HG03432 (cell line): ENCODE results near the gene GPR37L1.
"Not testable (repeated sequence)": the region's sequence is repeated elsewhere in the genome, so short reads cannot be mapped to it uniquely, and the experiment has no call there.

Experiments used
- ATAC-seq: cut with Tn5 transposase; IDR thresholded peaks from one replicate; pipeline ENCODE4 v1.9.1; 2021; ENCODE audit warnings: mild to moderate bottlenecking, moderate library complexity; ENCODE audit not compliant: unreplicated experiment

Gene GPR37L1

DNA sequence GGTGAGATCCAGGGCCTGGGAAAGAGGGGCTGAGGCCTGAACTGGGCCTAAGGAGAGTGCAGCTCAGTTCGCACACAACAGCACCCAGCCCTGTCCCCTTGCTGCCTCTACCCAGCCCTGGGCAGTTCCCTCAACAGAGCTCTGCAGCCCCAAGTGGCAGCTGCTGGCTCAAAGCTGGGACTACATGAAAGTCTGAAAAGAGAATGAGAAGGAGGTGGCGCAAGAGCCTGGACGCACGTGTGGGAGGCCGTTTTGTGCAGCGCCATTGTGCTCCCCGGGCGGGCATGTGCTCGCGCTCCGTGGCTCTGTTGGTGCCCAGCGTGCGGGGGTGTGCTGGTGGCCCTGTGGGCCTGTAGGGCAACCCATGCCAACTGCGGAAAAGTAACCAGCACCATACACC, 10.3 kb downstream of the GPR37L1 start:
- no peak for ATAC-seq

DNA sequence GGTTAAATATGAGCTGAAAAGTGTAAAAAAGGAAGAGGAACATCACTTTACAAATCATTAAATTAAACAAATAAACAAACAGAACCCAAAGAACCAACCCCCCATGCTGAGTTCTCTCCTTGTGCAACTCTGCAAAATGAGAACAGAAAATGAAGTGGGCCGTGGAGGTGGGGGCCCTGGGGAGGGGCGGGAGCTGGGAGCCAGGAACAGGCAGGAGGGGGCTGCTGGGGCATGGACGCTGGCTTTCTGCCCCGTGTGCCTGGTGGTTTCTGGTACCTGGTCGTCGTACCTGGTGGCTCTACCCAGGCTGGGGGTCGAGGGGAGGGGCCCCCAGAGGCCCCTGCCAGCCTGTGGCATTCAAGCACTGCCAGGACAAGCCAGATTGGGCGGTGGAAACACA, 10.8 kb downstream of the GPR37L1 start:
- ATAC-seq: no peak

DNA sequence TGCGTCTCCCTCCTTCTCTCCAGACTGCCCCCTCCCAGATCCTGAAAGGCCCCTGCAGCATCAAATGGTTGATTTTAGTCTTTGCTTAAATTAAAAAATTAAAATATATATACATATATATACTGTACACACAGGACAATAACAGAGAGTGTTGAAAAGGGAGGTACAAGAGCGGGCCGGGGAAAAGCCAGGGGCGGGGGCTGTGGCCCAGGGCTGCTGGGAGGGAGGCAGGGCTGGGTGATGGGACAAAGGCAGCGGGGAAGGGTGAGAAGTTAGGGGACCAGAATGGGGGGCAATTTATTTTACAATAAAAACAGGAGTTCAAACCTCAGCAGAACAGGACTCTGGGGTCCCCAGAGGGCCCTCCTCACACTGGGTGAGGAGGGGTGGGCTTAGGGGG, 11.3 kb downstream of the GPR37L1 start:
- no peak for ATAC-seq

DNA sequence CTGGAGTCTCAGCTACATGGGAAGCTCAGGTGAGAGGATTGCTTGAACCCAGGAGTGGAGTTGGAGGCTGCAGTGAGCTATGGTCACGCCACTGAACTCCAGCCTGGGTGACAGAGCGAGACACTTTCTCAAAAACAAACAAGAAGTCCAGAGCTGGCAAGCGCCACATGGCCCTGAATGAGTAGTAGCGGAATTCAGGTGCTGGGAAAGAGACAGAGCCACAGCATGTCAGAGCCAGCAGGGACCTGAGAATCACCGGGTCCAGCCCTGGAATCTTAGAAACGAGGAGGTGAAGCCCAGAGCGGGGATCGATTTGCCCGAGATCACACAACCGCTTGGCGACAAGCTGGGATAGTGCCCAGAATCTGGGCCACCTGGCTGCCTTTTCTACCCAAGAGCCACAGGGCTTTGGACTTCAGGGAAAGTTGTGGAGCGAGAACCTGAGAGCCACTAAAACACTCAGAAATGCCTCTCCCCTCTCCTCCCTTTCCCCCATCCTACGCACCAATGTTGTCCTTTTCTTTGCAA, 12.0 kb downstream of the GPR37L1 start:
- no peak for ATAC-seq

DNA sequence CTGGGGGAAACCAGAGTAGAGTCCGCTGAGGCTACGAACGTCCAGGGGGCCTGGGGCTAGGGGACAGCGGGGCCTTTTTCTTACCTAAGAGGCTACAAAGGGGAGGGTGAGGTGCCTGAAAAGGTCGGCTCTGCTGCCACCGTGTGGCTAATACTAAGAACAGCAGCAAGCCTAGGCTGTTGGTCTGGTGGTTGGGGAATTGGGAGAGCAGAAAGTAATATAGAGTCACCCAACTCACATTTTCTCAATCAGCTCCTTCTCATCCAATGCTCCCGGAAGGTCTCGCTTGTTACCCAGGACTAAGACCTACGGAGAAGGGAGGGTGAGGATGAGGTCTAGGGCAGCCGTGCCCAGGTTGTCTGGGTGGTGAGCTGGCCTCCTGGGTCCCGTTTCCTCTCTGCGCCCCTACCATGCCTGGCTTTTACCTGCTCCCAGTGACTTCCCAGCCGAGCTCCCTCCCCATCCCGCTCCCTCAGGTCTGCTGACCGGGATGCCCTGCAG, 12.6 kb downstream of the GPR37L1 start:
- ATAC-seq: no peak

DNA sequence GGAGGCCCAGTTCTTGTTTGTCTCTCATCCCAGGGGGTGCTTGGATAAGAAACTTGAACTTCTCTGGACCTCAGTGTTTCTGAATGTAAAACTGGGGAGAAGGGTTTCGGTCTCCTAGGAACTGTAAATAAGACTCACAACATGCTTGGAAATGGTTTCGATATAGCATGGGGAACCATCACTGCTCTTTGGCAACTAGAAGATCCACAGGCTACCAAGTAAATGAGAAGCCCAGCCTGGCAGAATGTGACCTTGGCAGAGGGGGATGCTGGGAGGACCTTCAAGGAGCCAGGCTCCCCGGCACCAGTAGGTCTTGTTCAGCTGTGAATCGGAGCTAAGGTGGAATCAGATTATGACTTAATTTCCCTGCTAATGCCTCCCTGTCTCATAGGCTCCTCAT, 18.1 kb downstream of the GPR37L1 start:
- ATAC-seq: no peak

DNA sequence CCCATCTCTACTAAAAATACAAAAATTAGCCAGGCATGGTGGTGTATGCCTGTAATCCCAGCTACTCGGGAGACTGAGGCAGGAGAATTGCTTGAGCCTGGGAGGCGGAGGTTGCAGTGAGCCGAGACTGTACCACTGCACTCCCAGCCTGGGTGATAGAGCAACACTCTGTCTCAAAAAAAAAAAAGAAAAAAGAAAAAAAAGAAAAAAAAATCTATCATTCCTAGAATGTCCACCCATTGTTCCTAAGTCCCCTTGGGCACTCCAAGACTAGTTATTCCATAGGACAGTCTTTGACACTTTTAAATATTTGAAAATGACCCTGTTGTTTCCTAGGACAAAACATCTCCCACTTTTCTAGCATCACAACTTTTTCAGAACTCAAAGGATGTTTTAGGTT, 18.8 kb downstream of the GPR37L1 start:
- not testable (repeated sequence) for ATAC-seq

DNA sequence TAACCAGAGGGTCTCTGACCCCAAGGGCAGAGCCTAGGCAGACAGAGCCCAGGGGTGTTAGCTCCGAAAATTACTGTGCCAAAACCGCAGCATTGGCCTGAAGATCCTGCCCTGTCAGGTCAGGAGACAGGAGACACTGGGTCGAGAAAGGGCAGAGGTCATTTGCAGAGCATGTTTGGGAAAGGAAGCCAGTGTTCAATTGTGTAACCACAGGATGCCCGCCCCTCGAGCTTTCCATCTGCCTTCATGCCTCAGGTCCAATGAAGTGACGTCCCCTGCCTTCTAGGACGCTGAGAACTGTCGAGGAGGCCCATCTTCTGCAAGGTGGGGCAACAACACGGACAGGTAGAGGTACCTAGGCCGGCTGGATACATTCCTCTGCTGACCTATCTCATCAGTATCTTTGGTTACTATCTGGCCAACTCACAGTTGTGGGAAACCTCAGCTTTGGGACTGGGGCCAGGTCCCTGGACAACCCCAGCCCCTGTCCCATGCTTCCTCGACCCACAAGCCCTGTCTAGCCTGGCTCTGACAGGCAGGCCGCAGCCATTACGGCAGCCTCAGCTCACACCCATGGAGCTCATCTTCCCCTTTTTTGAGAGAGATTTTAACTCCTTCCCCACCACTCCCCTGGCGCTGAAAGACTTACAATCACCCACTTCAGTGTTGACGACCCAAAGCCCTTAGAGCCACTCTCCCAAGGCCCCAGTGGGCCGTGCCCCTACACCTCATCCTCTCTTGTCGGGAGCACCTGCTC, 20.5 kb downstream of the GPR37L1 start:
- peak; percentile 23 for ATAC-seq

DNA sequence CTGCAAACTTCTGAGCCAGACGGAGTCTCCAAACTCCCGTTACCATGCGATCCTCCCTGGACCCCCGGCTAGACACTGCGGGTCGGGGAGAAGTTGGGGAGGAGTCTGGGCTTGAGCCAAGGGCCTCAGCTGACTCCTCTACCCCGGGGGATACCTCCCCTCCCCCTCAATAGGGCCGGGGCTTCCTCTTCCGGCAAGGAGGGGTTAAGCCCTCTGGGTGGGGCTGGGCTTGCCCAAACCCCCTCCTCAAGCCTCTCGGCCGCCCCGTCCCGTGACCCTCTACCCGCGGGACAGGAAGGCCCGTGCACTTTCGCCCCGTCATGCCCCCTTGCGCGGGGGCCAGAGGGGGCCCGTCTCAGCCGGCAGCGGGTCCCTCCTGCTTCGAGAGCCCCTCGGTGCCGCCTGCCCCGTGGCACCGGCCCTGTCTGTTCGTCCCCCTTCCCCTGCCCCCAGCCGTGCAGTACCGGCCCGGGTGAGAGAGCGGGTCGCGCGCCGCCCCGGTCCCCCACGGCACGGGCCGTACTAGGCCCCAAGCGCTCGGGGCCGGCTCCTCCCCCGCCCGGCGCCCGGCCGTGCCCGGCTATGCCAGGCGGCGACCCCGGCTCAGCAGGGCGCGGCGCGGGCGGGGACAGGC, 21.2 kb downstream of the GPR37L1 start:
- peak; percentile 53 for ATAC-seq

DNA sequence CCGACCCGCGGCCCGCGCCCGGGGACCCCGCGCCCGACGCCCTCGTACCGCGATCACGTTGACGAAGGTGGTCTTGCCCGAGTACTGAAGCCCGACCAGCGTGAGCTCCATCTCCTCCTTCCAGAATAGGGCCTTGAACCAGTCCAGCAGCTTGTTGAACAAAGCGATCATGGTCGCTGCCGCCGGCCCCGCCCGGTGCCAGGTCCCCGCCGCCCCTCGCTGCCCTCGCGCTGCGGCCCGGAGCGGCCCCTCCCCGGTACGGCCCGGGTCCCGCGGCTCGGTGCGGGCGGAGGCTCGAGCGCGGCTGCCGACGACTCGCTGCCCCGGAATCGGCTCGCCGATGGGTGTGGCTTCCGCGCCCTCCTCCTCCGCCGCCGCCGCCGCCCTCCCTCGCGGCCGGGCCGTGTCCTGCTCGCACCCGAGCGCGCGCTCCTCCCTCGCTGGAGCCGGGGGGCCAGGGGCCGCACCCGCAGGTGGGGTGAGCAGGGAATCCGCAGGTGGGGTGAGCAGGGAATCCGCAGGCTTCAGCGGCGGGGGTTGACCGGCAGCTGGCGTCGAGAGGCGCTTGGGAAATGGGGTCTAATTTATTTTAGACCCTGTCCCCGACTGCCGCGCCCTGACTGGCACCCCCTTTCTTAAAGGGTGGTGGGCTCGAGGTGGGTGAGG, 21.8 kb downstream of the GPR37L1 start, which contains the start of gene ARL8A:
Gene ARL8A (minus strand): TSS at position 336 of the 666 bp plus-strand sequence. CDS start 165 bp downstream, at position 171.
- ATAC-seq: peak; percentile 74

DNA sequence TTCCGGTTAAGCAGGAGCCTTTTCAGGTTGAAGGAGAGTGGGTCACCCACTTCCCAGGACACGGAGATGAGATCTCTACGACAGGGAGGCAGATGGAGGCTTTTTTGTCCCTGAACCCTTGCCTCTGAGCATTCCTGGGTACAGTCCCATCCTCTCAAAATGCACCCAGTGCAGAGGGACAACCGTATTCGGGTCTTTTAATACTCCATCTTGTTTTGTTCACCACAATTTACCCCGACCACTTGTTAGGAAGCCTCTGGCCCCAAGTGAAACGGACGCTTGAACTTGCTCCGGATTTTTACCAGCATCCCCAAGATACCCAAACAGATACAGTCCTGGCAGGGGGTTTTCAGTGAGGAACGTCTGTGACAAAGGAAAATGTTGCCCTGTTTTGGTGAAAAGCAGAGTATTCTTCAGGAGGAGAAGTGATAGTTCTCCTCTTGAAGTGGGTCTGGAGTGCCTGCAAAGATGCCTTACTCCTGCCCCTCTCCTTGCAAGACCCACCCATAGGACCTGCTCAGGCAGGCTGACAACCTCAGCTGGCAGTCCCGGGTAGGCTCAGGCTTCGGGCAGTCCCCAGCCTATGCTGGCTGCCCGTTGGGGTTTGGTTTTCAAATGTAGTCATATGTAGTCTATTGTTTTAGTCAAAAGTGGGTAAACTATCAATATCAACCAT, 22.5 kb downstream of the GPR37L1 start:
- peak; percentile 1 for ATAC-seq

DNA sequence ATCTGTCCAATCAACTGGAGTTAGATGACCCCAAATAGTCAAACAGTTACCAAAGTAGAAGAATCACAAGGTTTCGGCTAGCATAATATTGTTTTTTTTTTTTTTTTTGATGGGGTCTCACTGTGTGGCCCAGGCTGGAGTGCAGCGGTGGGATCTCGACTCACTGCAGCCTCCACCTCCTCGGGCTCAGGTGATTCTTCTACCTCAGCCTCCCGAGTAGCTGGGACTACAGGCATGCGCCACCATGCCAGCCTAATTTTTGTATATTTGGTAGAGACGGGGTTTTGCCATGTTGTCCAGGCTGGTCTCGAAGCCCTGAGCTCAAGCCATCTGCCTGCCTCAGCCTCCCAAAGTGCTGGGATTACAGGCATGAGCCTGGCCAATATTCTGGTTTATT, 23.0 kb downstream of the GPR37L1 start:
- ATAC-seq: not testable (repeated sequence)

DNA sequence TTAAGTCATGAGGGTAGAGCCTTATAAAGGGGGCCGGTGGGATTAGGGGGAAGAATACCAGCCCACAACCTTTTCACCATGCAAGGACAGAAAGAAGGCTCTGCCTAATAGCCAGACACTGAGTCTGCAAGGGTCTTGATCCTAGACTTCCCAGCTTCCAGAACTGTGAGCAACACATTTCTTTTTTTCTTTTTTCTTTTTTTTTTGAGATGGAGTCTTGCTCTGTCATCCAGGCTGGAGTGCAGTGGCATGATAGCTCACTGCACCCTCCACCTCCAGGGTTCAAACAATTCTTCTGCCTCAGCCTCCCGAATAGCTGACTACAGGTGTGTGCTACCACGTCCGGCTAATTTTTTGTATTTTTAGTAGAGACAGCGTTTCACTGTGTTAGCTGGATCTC, 23.6 kb downstream of the GPR37L1 start:
- no peak for ATAC-seq

DNA sequence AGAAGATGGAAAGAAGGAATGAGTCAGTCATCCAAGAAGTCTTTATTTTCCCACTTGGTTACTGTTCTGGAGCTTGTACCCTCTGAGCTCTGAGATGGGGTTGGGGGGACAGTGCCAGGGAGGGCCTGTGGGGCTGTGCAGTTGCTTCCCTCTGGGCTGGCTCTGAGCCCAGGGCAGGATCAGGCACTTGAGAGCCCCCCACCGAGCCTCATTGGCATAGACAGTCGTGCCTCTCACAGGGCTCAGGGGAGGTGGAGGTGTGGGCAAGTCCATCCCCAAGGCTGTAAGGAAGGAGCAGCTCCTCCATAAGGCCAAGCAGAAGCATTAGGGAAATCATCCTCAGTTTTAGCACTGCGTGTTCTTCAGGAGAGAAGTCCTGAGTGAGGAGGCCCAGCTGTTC, 24.3 kb downstream of the GPR37L1 start:
- no peak for ATAC-seq

DNA sequence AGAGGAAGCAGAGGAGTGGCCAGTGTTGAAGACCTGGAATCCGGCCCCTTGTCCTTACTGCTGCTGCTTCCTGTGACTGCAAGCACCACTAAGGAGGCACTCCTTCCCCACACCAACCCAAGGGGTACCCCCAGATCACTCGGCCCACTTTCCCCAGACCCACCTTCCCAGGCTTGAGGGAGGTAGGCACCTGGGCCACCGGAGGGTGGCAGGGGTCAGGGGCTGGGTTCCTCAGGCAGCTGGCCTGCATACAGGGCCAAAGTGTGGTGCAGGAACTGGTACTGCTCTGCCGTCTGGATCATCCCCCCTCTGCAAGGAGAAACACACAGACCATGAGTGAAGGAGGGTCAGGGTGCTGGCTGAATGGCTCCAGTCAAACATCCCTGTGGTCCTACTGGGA, 25.7 kb downstream of the GPR37L1 start:
- no peak for ATAC-seq

DNA sequence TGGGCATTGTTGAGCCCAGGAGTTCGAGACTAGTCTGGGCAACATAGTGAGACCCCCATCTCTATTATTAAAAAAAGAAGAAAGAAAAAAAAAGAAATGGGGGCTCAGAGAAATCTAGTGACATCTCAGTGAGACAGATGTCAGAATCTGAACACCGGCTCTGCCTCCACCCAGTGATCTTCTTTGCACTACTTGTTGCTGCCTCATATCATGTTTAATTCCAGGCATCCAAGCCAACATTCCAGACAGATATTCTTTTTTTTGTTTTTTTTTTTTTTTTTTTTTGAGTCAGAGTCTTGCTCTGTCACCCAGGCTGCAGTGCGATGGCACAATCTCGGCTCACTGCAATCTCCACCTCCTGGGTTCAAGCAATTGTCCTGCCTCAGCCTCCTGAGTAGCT, 26.8 kb downstream of the GPR37L1 start:
- ATAC-seq: no peak

DNA sequence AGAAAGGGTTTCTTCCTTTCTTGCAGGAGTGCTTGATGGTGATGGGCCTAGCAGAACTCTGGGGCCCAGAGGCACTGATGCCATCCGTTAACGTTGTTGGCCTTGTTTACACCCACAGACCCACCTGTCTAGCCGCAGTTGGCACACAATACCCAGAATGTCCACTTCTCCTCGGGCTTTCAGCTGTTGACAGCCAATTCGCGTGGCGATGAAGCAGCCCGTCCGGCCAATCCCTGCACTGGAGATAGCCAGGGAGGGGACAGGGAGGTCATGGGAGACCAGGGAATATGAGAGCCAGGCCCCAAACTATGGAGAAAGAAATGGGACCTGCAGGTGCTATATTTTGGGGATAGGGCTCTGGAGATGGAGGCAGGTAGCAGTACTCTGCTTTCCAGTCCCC, 27.5 kb downstream of the GPR37L1 start:
- no peak for ATAC-seq

DNA sequence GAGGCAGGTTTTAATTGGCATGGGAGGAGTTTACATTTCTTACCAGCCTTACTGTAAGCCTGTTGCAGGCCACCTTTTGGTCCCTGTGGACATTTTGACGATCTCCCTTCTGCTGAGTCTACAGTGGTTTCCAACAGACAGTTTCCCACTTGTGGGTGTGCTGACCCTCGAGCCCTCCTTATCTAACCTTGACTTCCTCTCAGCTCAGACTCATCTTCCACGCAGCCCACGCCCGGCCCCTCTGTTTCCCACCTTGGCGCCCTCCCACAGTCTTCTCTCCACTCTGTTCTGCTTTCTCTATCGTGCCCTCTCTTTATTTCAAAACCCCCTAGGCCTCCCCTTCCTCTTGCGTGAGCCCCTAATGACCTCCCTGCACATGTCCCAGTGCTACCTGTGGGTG, 27.9 kb downstream of the GPR37L1 start:
- ATAC-seq: no peak

DNA sequence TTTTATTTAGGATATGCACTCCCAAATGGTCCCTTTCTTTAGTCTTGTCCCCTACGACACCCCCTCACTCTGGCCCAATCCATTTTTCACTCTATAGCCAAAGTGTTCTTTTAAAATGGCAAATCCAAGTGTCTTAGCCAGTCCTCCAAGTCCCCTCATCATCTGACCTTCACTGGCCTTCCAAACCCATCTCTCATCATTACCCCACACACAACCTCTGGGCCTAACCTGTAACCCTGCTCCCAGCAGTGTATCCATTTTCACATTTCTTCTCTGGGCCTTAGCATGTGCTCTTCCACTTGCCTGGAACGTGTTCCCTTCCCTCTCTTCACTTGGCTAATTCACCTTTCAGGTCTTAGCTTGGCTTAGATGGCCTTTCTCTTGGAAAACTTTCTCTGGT, 28.3 kb downstream of the GPR37L1 start:
- no peak for ATAC-seq

DNA sequence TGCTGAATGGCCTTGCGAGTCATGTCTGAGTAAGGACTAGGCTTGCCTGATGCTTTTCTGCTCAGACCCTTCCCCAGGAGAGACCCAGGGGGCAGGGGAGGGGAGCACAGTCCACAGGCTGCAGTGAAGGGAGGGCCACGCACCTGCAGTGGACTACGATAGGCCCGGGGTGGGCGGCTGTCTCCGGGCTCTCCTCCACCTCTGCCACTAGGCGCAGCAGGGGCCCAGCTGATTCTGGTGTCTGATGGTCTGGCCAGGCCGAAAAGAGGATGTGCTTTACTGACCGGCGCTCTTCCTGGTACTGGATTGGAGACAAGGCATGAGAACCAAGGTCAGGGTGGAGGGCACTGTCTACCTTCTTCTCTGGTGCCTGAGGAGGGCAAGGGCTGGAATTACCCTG, 29.7 kb downstream of the GPR37L1 start:
- ATAC-seq: no peak

DNA sequence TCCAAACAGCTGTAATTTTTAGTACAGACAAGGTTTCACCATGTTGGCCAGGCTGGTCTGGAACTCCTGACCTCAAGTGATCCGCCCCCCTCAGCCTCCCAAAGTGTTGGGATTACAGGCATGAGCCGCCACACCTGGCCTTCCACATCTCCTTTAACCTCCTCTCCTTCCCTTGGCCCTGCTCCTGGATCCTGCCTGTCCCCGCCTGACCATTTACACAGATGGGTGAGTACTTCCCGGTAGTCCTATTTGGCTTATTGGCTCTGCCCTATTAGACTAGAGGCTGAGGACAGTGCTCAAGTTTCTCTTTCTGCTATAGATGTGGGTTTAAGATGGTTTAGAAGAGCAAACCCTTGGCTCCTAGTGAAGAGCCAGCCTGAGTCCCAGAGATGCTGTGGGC, 30.6 kb downstream of the GPR37L1 start:
- ATAC-seq: no peak
